Thyroid gland (tissue), 4 donors: ENCODE results near the gene HSPB8.

ENCODE experiments used
- CTCF ChIP-seq, 6 experiments: fragments of 200-600 bp in 3 of 6; fragments of 450-650 bp in 3 of 6; sonication (generic) in 3 of 6; IDR thresholded peaks; one replicate each; pipeline ENCODE4 v1.5.1; 2016 to 2019; ENCODE audit warnings: antibody characterized with exemption in 6 of 6, mild to moderate bottlenecking in 2 of 6, inconsistent platforms in 1 of 6, moderate library complexity in 1 of 6
- POLR2A ChIP-seq, 2 donors: fragments of 450-650 bp; IDR thresholded peaks; one replicate each; pipeline ENCODE4 v1.6.1; 2017; ENCODE audit warnings: antibody characterized with exemption in 2 of 2, mild to moderate bottlenecking in 2 of 2, moderate library complexity in 1 of 2

GRCh38 chr12:119229205-119229604 lies 50.5 kb downstream of the HSPB8 start:
- TF ChIP-seq CTCF (IDR thresholded peaks at IDR 0.05) = no peak
- TF ChIP-seq POLR2A (IDR thresholded peaks at IDR 0.05) = no peak
